GM12878 (cell line): Measurements from ENCODE around the gene DNAH1.

Source experiments
- ASH2L ChIP-seq: fragments of 300-600, 200-600 bp; sonication (generic); IDR thresholded peaks from 2 replicates; pipeline ENCODE4 v1.6.1; 2017; ENCODE audit warnings: low read depth, mild to moderate bottlenecking, borderline replicate concordance
- BRCA1 ChIP-seq: IDR thresholded peaks from 2 replicates; pipeline ENCODE4 v1.6.1; 2011; ENCODE audit warnings: low read depth, low read length, improper control_type of control experiment
- CEBPB ChIP-seq, 2 experiments: fragments of 150-350 bp in 1 of 2; IDR thresholded peaks; 2 replicates each; pipeline ENCODE4 v1.6.1; 2012 to 2014; ENCODE audit warnings: low read depth in 2 of 2, low read length in 2 of 2, borderline replicate concordance in 1 of 2, inconsistent platforms in 1 of 2
- EZH2 ChIP-seq: IDR thresholded peaks from 2 replicates; pipeline ENCODE4 v1.6.1; 2012; ENCODE audit warnings: low read depth, mild to moderate bottlenecking, control low read depth, inconsistent platforms, low read length, borderline replicate concordance; ENCODE audit not compliant: control insufficient read depth
- MEF2A ChIP-seq: IDR thresholded peaks from 2 replicates; pipeline ENCODE4 v1.6.1; 2011; ENCODE audit warnings: low read depth, mild to moderate bottlenecking, low read length, moderate library complexity; ENCODE audit not compliant: insufficient read depth
- SRF ChIP-seq, 2 experiments: IDR thresholded peaks; 2 replicates each; pipeline ENCODE4 v1.6.1; 2011; ENCODE audit warnings: low read depth in 2 of 2, low read length in 2 of 2, mild to moderate bottlenecking in 1 of 2, moderate library complexity in 1 of 2
- TAF1 ChIP-seq: IDR thresholded peaks from 2 replicates; pipeline ENCODE4 v1.6.1; 2011; ENCODE audit warnings: mild to moderate bottlenecking, low read depth, low read length, borderline replicate concordance
- YY1 ChIP-seq: IDR thresholded peaks from 2 replicates; pipeline ENCODE4 v1.6.1; 2011; ENCODE audit warnings: low read depth, mild to moderate bottlenecking, low read length

DNA sequence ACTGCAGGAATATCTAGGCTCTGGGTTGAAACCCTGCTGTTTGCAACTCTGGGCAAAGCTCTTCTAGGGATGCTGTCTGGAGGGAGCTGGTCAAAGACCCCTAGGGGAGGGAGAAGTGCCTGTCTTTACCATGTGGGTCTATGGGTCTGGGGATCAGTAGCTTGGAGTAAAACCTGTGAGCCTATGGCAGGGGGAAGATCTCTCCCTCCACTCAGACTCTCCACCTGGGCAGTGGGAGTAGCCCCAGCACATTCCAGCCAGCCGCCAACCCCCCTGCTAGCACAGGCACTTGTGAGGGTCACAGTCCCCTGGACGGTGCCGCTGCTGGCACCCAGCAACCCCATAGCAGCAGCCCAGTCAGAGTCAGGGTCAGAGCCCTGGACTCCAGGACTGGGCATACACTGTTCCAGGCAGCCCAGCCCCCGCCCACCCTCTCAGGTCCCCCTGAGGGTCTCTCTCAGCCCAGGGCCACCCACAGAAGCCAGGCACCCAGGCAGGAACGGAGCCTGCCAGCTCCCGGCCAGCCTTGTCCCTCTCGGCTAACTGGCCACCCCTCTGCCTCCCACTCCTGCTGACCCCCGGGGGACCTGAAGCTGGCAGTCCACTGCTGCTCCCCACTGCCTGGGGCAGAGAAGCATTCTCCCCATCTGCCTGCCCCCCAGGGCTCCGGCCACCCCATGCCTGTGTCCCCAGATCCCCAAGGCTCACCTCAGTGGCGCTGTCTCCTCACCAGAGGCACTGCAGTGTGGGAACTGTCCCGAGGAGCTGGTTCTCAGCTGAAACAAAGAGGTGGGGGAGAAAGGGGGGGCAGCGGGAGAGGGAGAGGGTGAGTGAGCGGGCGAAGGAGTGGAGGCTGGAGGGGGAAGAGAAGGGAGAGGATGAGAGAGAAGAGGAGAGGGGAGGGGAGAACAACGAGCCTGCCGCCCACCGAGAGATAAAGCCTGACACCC is 17.7 kb upstream of the DNAH1 start:
- TF ChIP-seq EZH2 (no peak), MEF2A (no peak), YY1 (no peak), ASH2L (no peak), SRF (IDR thresholded peaks at IDR 0.05; ENCODE audit: low read depth in 2 of 2, low read length in 2 of 2) (no peak), BRCA1 (no peak), CEBPB (IDR thresholded peaks at IDR 0.05; ENCODE audit: borderline replicate concordance in 1 of 2, low read depth in 2 of 2, low read length in 2 of 2) (no peak), TAF1 (no peak)
